Measurements from ENCODE around the gene KCNQ1. TPM values are rescaled to one million over a fixed set of nuclear protein-coding genes. Genes with fewer than 3 reads are reported as not detected.

The KCNQ1 gene
- total and polyA plus RNA-seq, 2 of the 13 experiments (the other 11 are each of a cell fraction or from before 2014, with no cell fraction given), result 0.02 to 0.08 TPM

- TF ChIP-seq, protein P1, sequence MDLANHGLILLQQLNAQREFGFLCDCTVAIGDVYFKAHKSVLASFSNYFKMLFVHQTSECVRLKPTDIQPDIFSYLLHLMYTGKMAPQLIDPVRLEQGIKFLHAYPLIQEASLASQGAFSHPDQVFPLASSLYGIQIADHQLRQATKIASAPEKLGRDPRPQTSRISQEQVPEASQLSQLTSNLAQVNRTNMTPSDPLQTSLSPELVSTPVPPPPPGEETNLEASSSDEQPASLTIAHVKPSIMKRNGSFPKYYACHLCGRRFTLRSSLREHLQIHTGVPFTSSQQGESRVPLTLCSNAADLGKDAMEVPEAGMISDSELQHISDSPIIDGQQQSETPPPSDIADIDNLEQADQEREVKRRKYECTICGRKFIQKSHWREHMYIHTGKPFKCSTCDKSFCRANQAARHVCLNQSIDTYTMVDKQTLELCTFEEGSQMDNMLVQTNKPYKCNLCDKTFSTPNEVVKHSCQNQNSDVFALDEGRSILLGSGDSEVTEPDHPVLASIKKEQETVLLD (CRISPR knock-in tag; IDR thresholded peaks at IDR 0.05; ENCODE audit: low read depth), result peak; percentile 89
- TF ChIP-seq ZC3H13 (CRISPR knock-in tag; IDR thresholded peaks at IDR 0.05), result 0 out of 2 replicates have a peak, but pooled peaks have one; percentile 38
- TF ChIP-seq ZNF142 (CRISPR knock-in tag; IDR thresholded peaks at IDR 0.05), result peak; percentile 34; the same call in 1 of the 2 replicates
- TF ChIP-seq SRSF4 (IDR thresholded peaks at IDR 0.05; ENCODE audit: low read depth, low read length, poor library complexity, severe bottlenecking), result no peak
- TF ChIP-seq ZNF558 (CRISPR knock-in tag; IDR thresholded peaks at IDR 0.05; ENCODE audit: borderline replicate concordance), result no peak
- TF ChIP-seq ZNF296 (CRISPR knock-in tag; conservative IDR thresholded peaks at IDR 0.05), result no peak
- no peak; the same call in 1 of the 2 replicates for TF ChIP-seq HMG20A (CRISPR knock-in tag; IDR thresholded peaks at IDR 0.05; ENCODE audit: borderline replicate concordance)
- TF ChIP-seq SKIL (CRISPR knock-in tag; IDR thresholded peaks at IDR 0.05; ENCODE audit: borderline replicate concordance), result no peak
- TF ChIP-seq, protein P2, sequence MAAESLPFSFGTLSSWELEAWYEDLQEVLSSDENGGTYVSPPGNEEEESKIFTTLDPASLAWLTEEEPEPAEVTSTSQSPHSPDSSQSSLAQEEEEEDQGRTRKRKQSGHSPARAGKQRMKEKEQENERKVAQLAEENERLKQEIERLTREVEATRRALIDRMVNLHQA (CRISPR knock-in tag; IDR thresholded peaks at IDR 0.05), result no peak
- TF ChIP-seq REST (IDR thresholded peaks at IDR 0.05; ENCODE audit: borderline replicate concordance in 1 of 2, low read depth in 1 of 2, low read length in 2 of 2), result peak in 1 of 2 experiments; percentile 5; a peak in 1 of 4 replicates
- no peak for TF ChIP-seq ZNF75D (CRISPR knock-in tag; IDR thresholded peaks at IDR 0.05; ENCODE audit: borderline replicate concordance)
- no peak for TF ChIP-seq PLRG1 (conservative IDR thresholded peaks at IDR 0.05)
- TF ChIP-seq PHF21A (CRISPR knock-in tag; IDR thresholded peaks at IDR 0.05), result no peak
- peak; percentile 90 for TF ChIP-seq ZMYM4 (CRISPR knock-in tag; IDR thresholded peaks at IDR 0.05)
- TF ChIP-seq ZNF264 (CRISPR knock-in tag; IDR thresholded peaks at IDR 0.05), result no peak
Measured at GRCh38 chr11:2400069-2400761, 44.6 kb upstream of the KCNQ1 start, which contains the start of gene TSSC4 (continued).

Data from HepG2 (cell line).